HG02885 (cell line): ENCODE measurements around the gene SLC6A20.
"Not testable (repeated sequence)": the region's sequence is repeated elsewhere in the genome, so short reads cannot be mapped to it uniquely, and the experiment has no call there.

Source experiments
- ATAC-seq: cut with Tn5 transposase; IDR thresholded peaks from one replicate; pipeline ENCODE4 v1.9.1; 2021; ENCODE audit warnings: mild to moderate bottlenecking; ENCODE audit not compliant: unreplicated experiment, poor library complexity

Gene SLC6A20

GRCh38 chr3:45761831-45762230 is 34.5 kb downstream of the SLC6A20 start:
- ATAC-seq = no peak

- no peak for ATAC-seq
Observed at GRCh38 chr3:45760878-45761711, 35.2 kb downstream of the SLC6A20 start.

- no peak for ATAC-seq
Observed at GRCh38 chr3:45759851-45760250, 36.5 kb downstream of the SLC6A20 start.

- ATAC-seq = no peak
Observed at GRCh38 chr3:45758871-45759270, 37.5 kb downstream of the SLC6A20 start.

- ATAC-seq = not testable (repeated sequence)
Observed at GRCh38 chr3:45757141-45757540, 39.2 kb downstream of the SLC6A20 start.

- ATAC-seq = no peak
Observed at GRCh38 chr3:45756055-45756454, 40.3 kb downstream of the SLC6A20 start.

GRCh38 chr3:45754461-45754860 is 41.9 kb downstream of the SLC6A20 start:
- no peak for ATAC-seq

GRCh38 chr3:45753095-45753494 is 43.2 kb downstream of the SLC6A20 start:
- ATAC-seq = no peak

- ATAC-seq = no peak
Observed at GRCh38 chr3:45751537-45752242, 44.6 kb downstream of the SLC6A20 start.

- no peak for ATAC-seq
Observed at GRCh38 chr3:45749880-45750279, 46.5 kb downstream of the SLC6A20 start.

- not testable (repeated sequence) for ATAC-seq
Observed at GRCh38 chr3:45749036-45749600, 47.2 kb downstream of the SLC6A20 start.

GRCh38 chr3:45748068-45748467 is 48.3 kb downstream of the SLC6A20 start:
- no peak for ATAC-seq

- ATAC-seq = no peak
Observed at GRCh38 chr3:45746777-45747622, 49.3 kb downstream of the SLC6A20 start.

GRCh38 chr3:45746165-45746776 is 50.1 kb downstream of the SLC6A20 start:
- no peak for ATAC-seq

GRCh38 chr3:45742461-45743089 is 53.8 kb downstream of the SLC6A20 start:
- ATAC-seq = no peak

GRCh38 chr3:45741742-45742460 is 54.4 kb downstream of the SLC6A20 start:
- no peak for ATAC-seq

- ATAC-seq = no peak
Observed at GRCh38 chr3:45741247-45741646, 55.1 kb downstream of the SLC6A20 start.

GRCh38 chr3:45739991-45740390 is 56.3 kb downstream of the SLC6A20 start:
- ATAC-seq = no peak

- ATAC-seq = no peak
Observed at GRCh38 chr3:45737234-45737633, 59.1 kb downstream of the SLC6A20 start.
